NCI-H2196 treated with DMSO at 0.1 percent for 48 hours (cell line): ENCODE data around the gene EBP.
A peak's percentile ranks its signal among the peaks of the same experiment; 100 is the strongest.
"Not testable (repeated sequence)": the region's sequence is repeated elsewhere in the genome, so short reads cannot be mapped to it uniquely, and the experiment has no call there.

Source experiments
- DNase-seq: peaks from one replicate; lab custom pipeline; 2025; ENCODE audit not compliant: unreplicated experiment; lab: John Stamatoyannopoulos, UW

The EBP gene

DNA sequence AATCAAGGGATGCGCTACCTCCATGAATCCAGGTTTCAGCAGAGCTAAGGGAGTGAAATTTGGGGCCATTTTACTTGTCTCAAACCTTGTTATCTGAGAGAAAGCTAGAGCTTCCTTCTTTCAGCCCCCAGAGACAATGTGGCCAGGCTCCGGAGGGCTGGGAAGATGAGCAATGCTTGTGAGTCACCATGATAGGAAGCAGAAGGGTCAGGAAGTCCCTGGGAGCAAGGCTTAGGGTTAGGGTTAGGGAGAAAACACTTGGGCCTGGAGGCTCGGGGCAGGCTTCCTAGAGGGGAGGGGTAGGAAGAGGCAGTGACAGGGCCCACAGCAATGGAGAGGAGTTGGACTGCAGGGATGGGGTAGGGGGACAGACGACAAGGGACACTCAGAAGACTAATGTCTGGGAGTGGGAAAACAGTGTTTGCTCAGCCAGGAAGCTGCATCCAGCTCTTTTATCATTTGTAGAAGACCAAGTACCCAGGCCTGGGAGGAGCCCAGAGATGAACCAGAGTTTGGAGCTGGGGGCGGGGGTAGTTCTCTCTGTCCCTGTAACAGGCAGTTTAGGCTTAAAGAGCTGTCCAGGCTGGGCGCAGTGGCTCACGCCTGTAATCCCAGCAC, 29.2 kb upstream of the EBP start:
- no peak for DNase-seq

DNA sequence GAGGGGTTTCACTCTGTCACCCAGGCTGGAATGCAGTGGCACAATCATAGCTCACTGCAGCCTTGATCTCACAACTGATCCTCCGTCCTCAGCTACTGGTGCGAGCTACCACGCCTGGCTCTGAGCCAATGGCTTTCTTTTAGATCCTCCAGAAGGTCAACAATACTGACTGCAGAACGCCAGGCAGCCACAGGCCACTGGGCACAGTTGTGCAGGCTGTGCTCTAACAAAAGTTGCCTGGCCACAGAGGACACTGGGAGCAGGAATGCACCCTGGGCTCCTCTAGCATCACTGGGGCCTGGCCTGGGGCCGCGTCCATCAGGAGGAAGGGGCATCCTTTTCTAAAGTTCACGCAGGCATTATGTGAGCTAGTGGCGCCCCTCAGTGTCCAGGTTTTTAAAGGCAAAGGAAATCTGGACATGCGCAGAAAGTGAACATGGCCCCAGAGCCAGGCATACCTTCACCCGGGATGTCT, 27.7 kb upstream of the EBP start:
- DNase-seq: no peak

DNA sequence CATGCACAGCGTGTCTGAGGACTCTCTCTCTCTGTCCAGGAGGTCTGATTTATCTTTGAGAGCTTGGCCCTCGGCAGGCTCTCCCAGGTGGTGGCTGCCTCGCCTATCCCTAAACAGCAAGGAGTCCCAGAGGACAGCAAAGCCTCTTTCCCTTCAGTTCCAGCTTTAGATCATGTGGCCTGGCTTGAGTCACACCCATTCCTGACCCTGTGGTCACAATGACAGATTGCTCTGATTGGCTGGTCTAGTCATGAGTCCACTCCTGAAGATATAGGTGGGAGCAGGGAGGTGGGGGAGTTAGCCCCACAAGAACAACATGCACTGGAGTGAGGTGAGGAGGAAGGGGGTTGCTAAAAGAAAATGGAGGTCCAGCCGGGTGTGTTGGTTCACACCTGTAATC, 24.9 kb upstream of the EBP start:
- no peak for DNase-seq

DNA sequence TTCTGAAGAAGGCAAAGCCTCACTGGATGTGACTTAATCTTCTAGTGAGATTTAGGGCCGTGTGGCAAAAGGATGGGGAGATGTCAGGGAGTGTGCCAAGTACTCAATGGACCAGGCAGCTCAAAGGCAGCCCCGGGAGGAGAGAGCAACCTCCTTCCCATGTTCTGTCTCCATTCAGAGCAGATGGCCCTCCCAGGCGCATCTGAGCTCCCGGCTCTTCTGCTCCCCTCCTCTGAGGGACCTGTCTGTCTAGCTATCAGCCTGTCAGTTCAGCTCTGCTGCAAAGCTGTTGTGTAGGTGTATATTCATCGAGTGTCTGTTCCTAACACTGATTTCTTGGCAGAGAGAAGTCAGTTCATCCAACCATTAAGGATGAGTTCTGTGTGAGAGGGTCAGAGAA, 23.7 kb upstream of the EBP start:
- DNase-seq: no peak

DNA sequence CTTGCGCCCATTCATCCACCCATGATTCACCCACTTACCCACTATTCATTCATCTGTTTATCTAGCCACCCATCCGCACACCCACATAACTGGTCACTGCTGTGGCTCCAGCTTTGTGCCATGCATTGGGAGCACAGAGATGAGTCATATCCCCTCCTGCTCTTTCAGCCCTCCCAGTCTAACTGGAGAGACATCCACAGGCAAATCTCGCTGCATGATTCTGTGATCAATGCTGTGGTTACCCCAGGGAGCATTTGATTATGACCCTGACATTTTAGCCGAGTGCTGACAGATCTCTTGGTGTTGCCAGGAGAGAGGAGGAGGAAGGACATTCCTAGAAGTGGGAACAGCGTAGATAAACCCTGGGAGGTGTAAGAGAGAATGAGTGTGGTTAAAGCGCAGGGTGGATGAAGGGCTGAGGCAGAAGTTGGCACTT, 23.2 kb upstream of the EBP start:
- DNase-seq: no peak

DNA sequence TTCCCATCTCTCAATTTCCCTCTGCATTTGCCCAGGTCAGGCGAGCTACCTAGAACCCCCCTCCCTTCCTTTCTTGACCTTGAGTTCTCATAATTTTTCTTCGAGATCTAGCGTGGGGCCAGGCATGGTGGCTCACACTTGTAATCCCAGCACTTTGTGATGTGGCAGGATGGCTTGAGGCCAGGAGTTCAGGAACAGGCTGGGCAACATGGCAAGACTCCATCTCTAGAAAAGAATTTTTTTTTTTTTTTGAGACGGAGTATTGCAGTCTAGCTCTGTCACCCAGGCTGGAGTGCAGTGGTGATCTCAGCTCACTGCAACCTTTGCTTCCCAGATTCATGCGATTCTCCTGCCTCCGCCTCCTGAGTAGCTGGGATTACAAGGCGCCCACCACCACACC, 17.3 kb upstream of the EBP start:
- no peak for DNase-seq

DNA sequence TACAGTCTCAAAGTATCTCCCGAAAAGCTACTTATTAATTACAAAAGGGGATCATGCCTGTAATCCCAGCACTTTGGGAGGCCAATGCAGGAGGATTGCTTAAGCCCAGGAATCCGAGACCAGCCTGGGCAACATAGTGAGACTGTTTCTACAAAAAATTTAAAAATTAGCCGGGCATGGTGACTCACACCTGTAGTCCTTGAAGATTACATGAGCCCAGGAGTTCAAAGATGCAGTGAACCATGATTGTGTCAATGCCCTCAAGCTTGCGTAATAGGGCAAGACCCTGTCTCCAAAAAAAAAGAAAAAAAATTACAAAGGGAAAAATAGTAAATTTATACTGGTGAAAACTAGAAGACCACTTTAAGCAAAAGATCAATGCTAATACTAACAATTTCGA, 16.1 kb upstream of the EBP start:
- DNase-seq: no peak

DNA sequence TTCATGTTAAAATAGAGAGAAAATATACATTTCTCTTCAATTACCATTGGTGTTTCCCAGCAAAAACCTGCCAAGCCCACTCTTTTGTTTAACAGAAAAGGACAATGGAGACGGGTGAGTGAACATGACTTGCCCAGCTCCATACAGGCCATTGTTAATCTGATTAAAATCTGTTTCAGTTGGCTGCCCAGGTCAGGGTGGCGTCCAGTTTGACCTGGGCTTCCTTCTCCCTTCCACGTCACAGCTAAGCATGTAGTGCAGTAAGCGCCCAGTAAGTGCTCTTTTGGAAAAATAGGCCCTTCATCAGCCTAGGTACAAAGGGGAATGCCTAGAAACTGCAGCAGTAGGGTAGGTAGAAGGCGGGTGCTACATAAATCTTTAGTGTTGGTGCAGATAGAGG, 14.4 kb upstream of the EBP start:
- no peak for DNase-seq

DNA sequence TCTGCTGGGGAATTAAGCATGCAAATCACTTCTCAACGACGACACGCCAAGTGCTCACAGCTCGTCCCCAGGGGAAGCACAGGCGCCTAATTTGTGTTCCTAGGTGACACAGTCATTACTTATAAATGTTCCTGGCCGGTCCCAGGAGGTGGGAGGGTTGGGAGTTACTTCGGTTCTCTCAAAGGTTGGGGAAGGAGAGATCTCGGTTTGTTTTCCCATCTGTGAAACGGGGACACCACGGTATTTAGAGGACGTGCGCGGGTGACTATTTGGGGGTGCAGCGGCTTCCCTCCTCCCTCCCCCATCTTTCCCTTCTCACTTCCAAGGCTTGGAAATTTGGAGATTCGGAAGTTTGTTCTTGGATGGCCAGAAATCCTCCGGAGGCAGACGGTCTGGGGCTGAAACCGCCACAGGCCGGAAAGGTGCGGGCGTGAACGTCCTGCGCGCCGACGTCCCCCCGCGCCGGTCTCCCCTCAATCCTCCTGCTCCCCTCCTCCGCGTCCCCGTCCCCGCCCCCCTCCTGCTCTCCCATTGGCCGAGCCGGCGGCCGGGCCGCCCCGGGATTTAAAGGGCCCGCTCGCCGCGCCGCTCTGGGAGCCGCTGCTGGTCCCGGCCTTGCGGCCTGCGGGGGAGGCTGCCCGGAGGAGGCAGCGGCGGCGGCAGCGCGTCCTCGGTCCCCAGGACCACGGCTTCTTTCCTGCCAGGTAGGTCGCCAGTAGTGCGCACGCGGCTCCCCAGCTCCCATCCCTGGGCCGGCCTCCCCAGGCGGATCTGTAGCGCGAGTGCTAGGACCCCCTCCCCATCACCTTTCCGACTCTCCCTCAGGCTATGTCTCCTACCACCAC, 13.0 kb upstream of the EBP start, which contains the start of gene PORCN:
TSS of gene PORCN (plus strand) at position 593 of the 845 bp plus-strand sequence. CDS start 829 bp downstream, outside the sequence.
- peak; percentile 18 for DNase-seq

DNA sequence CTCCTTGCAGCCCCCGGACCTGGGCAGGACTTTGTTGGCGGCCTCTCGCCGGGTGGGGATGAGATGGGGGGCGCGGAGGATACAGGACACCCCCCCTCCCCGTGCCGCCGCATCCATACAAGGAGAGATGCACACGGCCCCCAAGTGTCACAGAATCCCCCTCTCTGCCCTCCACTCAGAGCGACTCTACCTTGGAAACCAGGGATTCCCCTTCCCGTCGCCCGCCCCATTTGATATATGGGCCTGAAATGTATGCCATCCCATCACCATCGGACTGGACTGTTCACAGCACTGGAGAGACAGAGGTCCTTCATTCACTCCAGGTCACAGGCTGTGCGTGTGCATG, 12.4 kb upstream of the EBP start:
- DNase-seq: no peak

DNA sequence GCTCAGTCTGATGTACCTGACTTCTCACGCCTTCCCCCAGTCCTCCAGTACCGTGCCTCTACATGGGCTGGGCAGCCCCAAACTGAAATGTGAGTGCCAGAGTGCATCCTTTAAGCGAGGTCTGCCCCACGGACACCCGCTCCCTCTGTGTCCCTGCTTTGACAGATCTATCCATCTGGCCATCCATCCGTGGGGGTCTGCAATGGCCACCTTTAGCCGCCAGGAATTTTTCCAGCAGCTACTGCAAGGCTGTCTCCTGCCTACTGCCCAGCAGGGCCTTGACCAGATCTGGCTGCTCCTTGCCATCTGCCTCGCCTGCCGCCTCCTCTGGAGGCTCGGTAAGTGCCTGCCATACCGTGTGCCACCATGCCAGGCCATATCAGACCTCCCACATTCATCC, 12.0 kb upstream of the EBP start:
- DNase-seq: no peak

DNA sequence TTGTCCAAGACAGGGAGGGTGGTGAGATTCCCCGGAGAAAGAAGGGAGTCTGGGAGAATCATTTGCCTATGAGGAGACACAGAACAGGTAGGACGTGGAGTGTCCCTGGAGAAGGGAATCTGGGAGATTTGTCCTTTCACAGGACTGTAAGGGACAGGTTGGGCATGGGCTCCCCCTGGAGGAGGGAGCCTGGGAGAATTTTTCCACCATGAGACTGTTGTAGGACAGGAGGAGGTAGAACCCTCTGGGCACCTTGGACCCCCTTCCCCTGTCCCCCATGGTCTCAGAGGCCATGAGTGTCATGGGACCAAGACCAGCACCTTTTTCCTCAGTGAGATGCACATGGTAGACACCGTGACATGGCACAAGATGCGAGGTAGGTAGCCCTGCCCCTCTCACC, 10.0 kb upstream of the EBP start:
- DNase-seq: no peak

DNA sequence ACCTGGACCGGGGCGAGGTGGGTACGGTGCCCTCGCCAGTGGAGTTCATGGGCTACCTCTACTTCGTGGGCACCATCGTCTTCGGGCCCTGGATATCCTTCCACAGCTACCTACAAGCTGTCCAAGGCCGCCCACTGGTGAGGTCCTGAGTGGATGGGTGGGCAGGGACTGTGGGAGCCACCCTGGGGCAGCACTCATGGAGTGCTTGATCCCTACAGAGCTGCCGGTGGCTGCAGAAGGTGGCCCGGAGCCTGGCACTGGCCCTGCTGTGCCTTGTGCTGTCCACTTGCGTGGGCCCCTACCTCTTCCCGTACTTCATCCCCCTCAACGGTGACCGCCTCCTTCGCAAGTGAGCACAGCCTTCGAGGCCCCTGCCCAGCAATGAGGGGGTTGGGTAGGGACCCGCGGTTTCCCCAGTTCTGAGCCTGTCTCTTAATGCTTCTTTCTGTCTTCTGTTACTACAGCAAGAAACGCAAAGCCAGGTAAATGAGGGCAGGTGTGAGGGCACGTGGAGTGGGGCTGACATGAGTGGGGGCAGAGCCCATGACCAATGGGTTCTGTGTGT, 9.2 kb upstream of the EBP start:
- DNase-seq: no peak

DNA sequence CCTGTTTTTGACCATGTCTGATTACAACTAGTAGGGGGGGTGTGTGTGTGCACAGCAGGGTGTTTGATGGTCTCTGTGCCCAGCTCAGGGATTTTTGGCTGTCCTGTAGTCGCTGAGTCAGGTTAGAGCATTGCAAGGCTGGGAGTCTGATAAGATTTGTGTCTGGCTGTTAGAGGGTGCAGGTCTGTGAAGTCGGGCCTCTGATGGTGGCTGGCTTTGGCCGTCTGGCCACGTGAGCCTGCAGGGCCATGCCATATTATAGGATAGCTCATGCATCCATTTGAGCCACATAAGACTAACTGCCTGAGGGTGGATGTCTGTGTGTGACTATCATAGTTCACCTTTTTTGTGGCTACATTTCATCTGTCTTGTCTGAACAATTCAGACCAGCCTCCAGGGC, 7.9 kb upstream of the EBP start:
- DNase-seq: no peak

DNA sequence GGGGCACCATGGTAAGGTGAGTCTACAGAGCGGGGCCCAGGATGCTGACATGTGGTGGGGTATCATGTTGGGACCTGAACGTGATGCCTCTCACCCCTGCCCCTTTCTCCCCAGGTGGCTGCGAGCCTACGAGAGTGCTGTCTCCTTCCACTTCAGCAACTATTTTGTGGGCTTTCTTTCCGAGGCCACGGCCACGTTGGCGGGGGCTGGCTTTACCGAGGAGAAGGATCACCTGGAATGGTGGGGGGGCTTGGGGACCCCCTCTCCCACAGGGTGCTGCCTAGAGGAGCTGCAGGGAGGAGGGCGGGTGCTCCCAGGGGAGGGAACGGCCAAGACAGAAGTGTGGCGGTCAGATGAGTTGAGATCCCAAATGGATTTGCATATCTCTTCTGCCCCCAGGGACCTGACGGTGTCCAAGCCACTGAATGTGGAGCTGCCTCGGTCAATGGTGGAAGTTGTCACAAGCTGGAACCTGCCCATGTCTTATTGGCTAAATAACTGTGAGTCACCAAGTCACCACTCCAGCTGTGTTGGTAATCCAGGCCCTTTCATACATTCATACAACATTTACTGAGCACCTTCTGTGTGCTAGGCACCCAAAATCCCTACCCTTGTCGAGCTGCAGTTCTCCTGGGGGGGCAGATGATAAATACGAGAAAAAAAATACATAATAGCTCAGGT, 7.3 kb upstream of the EBP start:
- DNase-seq: no peak

DNA sequence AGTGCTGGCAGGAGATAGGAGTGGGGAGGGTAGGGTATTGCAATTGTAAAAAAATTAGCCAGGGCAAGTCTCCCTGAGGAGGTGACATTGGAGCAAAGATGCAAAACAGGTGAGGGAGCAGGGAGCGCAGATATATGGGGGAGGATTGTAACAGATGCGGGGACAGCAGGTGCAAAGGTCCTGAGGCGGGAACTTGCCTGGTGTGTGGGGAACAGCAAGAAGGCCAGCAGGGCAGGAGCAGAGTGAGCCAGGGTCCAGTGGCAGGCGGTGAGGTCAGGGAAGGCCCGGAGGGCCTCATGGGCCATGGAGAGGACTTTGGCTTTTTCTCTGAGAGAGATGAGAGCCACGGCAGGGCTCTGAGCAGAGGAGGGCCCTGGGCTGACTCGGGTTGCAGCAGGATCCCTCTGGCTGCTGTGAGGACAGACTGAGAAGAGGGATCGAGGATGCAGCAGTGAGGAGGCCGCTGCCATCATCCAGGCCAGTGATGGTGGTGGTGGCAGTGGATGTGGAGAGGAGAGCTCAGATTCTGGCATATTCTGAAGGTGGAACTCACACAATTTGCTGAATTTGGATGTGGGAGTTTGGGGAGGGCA, 6.6 kb upstream of the EBP start:
- no peak for DNase-seq

DNA sequence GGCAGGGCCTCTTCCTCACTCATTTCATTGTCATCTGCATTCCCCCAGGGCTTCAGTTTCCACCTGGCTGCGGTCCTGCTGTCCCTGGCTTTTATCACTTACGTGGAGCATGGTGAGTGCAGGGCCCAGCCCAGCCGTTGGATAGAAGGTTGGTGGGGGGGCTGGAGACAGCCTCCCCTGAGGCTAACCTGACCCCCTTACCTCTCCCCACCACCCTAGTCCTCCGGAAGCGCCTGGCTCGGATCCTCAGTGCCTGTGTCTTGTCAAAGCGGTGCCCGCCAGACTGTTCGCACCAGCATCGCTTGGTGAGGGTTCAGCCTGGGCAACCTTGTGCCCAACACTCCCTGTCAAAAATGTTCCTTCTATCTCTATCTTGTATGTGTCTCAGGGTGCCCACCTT, 5.8 kb upstream of the EBP start:
- DNase-seq: no peak

DNA sequence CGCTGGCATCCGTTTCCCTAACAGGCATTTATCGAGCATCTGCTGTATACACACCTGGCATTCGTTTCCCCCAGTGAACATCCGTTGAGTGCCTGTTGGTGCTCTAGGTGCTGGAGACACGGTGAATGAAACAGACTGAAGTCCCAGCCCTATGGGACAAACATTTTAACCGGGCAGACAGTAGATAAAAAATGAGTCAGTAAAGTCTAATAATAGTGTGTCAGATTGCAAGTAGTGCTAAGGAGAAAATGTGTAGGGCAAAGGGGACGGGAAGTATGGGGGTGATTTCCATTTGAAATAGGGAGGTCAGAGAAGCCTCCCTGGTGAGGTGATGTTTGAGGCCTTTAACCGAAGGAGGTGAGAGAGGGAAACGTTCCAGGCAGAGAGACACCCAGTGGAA, 5.3 kb upstream of the EBP start:
- no peak for DNase-seq

DNA sequence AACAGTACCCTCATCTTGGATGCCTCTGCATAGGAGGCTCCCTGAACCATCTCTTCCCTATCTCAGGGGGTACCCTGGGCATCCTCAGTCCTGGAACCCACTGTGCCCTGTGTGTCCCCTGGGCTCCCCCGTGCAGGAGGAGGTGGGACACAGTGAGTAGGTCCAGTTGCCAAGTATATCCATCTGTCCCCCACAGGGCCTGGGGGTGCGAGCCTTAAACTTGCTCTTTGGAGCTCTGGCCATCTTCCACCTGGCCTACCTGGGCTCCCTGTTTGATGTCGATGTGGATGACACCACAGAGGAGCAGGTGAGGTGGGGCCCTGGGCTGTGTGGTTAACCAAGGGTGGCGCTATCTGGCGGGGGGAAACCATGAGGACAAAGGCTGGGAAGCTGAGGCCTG, 4.6 kb upstream of the EBP start:
- no peak for DNase-seq

DNA sequence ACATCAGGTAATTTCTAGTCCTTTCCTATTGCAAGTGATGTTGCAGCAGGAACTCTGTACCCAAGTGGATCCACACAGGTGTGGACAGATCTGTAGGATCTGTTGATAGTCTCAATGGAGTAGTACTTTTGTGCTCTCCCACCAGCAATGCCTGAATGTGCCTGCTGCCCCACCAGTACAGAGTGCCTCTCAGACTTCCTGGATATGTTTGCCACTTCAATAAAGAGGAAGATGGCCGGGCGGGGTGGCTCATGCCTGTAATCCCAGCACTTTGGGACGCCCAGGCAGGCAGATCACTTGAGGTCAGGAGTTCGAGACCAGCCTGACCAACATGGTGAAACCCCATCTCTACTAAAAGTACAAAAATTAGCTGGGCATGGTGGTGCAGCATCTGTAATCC, 2.1 kb upstream of the EBP start:
- DNase-seq: not testable (repeated sequence)

DNA sequence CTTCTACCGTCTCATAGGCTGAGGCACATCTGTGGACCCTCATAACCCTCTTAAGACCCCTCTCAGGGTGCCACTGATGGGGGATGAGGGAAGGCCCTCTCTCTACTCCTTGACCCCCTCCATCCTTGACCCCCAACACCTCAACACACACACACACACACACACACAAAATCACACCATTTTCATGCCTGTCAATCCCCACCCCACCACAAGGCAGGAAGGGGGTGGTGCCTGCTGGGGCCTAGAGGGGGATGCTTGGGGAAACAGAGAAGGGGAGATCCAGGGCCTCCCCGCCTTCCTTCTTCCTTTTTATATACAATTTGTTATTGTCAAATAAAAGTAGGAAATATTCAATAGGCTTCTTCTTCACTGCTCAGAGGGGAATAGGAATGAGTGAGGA, 1.2 kb upstream of the EBP start:
- DNase-seq: no peak
